ENCODE data around the gene CCR1.

DNA sequence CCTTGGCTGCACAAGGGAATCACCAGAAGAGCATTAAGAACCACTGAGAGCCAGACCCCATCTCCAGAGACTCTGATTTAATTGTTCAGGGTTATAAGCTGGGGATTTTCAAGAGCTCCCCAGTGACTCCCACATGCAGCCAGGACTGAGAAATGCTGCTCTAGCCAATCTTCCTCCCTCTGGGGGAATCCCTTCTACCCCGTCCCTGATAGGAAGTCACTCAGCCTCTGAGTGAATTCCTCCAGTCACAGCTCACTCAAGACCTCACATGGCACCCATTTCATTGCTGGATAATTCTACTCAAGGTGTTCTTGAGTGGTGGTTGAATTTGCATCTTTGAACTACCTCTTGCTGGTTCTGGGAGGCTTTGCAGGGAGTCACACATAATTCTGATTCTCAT lies 44.9 kb upstream of the CCR1 start:
- TF ChIP-seq POLR2A (IDR thresholded peaks at IDR 0.05), result no peak
- no peak for TF ChIP-seq CTCF (IDR thresholded peaks at IDR 0.05)

All from adrenal gland (tissue), 5 donors.